Tibial artery (tissue), 4 donors: ENCODE measurements around the gene PURA.

ENCODE experiments used
- DNase-seq, 2 donors: peaks; one replicate each; pipeline ENCODE4 v3.0.0-alpha.2; 2019
- H3K27ac ChIP-seq, 2 donors: fragments of 200-600 bp; sonication (generic) in 1 of 2; 1 replicate in 1 of 2; 2 replicates in 1 of 2; pipeline ENCODE4 v1.5.1; 2018 to 2019; ENCODE audit warnings: mild to moderate bottlenecking in 1 of 2
- H3K27me3 ChIP-seq, 2 donors: fragments of 200-600 bp; sonication (generic) in 1 of 2; one replicate each; pipeline versions ENCODE4 v1.5.1 to v1.6.0; 2016 to 2019
- H3K36me3 ChIP-seq, 3 donors: fragments of 200-600 bp; sonication (generic) in 2 of 3; one replicate each; pipeline ENCODE4 v1.5.1; 2016 to 2019; ENCODE audit warnings: mild to moderate bottlenecking in 2 of 3
- H3K4me1 ChIP-seq, 4 donors: fragments of 200-600 bp; sonication (generic) in 2 of 4; 1 replicate in 3 of 4; 2 replicates in 1 of 4; pipeline ENCODE4 v1.5.1; 2016 to 2019
- H3K4me3 ChIP-seq, 2 donors: fragments of 200-600 bp; sonication (generic) in 1 of 2; 1 replicate in 1 of 2; 2 replicates in 1 of 2; pipeline ENCODE4 v1.5.1; 2018 to 2019; ENCODE audit warnings: mild to moderate bottlenecking in 2 of 2
- H3K9me3 ChIP-seq, 3 donors: fragments of 200-600 bp; sonication (generic) in 1 of 3; one replicate each; pipeline ENCODE4 v1.5.1; 2016 to 2019
- CTCF ChIP-seq, 2 experiments: fragments of 200-600 bp in 1 of 2; fragments of 450-650 bp in 1 of 2; IDR thresholded peaks; one replicate each; pipeline ENCODE4 v1.5.1; 2017 to 2019; ENCODE audit warnings: antibody characterized with exemption in 2 of 2, mild to moderate bottlenecking in 1 of 2, moderate library complexity in 1 of 2
- intact Hi-C: fragments of 100-400 bp; cut with DNase I; formaldehyde crosslinking; loops from one replicate; pipeline ENCODE4 v1.15.0; 2023; ENCODE audit warnings: low total_unique reads

The PURA gene

DNA sequence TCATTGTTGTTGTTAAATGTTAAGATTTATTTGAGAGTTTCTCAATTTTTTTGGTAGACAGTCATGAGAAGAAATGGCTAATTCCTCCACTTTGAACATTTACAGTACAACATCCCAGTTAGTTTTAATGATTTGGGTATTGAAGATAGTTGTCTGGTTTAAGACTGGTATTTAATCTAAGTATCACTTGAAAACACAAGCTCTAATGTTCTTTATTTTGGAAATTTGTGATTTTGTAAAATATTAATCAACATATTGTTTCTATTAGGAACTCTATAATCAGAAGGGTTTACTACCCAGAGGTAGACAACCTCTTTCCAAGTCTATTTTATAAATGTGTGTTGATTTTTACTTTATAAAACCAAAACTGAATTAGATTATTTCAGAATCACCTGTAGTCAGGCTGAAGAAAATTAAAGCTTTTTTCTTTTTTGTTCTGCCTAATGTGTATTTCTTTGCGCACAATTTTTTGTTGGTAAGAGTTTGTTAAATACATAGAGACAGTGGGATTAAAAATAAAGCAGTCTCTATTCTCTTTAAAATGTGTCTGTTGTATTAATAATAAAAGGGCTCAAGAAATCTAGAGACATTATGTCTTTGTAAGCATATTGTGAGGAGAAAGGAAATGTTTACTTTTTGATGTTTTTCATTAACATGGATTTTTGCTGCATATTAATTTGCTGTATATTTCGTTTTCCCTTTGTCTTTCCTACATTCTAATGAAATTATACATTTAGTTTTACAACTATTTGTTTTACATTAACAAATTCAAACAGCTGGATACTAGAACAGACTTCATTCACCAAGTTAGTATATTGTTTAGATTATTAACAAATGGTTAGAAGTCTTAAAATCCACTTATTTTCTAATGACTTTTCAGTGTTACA lies 3.9 kb upstream of the PURA start:
- no peaks in the 10 kb centered on the region for H3K9me3 ChIP-seq
- H3K4me3 ChIP-seq = peak overlapping the region in 1 of 2 donors; percentile 77
- no peaks in the 10 kb centered on the region for H3K27me3 ChIP-seq
- peaks cover 0 to 50% (median 35%) of the 10 kb centered on the region in 4 donors for H3K4me1 ChIP-seq
- no peak for DNase-seq
- TF ChIP-seq CTCF (IDR thresholded peaks at IDR 0.05) = no peak
- intact Hi-C loops = loop anchor here (10.0 kb wide), 1 partner anchor 45 kb away; no protein-coding TSS in a partner anchor
- H3K36me3 ChIP-seq = no peaks in the 10 kb centered on the region
- H3K27ac ChIP-seq = peak overlapping the region; percentile 99

DNA sequence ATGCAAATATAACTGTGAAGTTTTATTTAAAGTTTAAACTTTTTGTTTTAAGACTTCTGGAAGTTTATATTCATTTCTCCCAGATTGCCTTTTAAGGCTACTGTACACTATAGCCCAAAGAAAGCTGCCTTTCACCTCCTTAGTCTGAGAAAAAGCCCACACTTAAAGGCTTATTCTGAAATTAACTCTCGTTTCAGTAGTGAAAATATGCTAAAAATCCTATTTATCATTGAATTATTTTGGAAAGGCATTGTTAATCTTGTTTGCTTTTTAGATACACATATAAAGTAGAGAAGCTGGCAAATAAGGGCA lies 3.3 kb upstream of the PURA start:
- no peak overlapping the region for H3K4me3 ChIP-seq
- no peaks in the 10 kb centered on the region for H3K27me3 ChIP-seq
- intact Hi-C loops = no loop called here
- no peak for TF ChIP-seq CTCF (IDR thresholded peaks at IDR 0.05)
- peaks cover 0 to 56% (median 38%) of the 10 kb centered on the region in 4 donors for H3K4me1 ChIP-seq
- DNase-seq = no peak
- H3K36me3 ChIP-seq = no peaks in the 10 kb centered on the region
- no peaks in the 10 kb centered on the region for H3K9me3 ChIP-seq
- no peak overlapping the region for H3K27ac ChIP-seq

DNA sequence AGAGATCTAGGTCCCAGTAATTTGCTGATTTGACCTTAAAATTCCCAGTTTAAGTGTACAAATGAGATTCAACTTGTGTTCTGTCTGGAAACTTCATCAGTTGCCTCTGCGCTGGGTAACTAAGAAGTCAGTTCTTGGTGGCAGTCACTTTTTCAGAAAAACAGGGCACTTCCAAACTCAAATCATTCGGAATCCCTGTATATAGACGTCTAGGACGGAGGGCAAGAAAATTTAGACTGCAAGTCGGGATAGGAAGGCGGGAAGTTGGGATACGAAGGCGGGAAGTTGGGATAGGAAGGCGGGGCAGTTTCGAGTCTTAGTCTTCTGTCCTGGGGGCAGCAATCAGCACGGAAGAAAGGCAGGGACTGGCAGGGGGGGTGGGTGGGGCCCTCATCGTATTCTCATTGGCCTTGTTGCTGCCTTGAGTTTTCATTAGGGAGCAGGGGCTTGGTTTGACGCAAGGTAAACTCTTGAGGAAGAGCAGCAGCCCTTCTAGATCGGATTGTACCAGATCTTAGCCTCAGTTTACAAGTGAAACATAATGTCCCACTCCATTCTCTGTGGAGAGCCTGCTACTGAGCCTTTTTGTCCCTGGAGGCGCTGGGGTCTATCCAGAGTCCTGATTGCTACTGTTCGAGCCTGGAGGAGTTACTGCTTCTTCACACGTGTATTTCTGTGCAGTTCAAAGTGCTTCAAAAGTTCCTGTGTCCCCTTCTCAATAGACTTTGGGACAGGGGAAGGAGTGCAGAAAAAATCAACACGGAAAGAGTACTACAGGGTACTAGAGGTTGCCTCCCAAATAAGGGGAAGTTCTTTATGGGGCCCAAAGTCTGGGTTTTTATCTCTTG lies 2.7 kb upstream of the PURA start:
- Histone ChIP-seq H3K4me3 (no peak overlapping the region), H3K36me3 (no peaks in the 10 kb centered on the region), H3K27ac (peak overlapping the region in 1 of 2 donors; percentile 96), H3K27me3 (no peaks in the 10 kb centered on the region), H3K9me3 (no peaks in the 10 kb centered on the region), H3K4me1 (peaks cover 0 to 63% (median 44%) of the 10 kb centered on the region in 4 donors)
- no peak for TF ChIP-seq CTCF (IDR thresholded peaks at IDR 0.05)
- no peak for DNase-seq
- intact Hi-C loops = no loop called here

DNA sequence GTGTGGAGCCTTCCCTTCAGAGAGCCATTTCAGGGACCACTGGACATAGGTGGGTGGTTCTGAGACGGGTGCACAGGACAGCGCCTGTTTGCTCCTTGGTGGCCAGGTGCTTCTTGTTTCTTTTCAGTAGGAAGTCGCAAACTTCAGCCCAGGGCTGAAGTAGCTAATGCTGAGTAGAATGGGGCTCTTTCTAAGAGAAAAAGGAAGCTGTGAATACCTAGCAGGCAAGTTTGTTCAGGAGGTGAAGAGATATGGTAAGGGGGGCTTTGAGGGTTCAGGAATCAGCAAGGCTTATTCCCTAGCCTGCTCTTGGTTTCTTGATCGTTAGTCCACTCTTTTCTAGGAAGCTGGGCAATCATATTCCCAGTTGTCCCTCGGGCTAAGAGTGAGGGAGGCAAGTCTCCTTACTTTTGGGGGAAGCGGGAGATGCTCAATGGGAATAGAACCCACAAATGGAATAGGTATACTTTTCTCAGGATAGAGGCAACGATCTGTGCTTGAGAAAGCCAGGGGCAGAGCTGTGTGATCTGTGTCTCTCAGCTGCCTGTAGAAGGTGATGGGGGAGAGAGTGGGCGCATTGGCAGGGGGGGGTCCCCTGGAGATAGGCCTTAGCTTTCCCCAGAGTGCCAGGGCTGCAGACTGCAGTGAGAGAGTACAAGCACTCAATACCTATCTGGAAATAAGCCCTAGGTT lies 1.9 kb upstream of the PURA start:
- Histone ChIP-seq H3K4me3 (peak overlapping the region; percentile 70 to 71), H3K36me3 (no peaks in the 10 kb centered on the region), H3K27me3 (no peaks in the 10 kb centered on the region), H3K4me1 (peaks cover 0 to 63% (median 48%) of the 10 kb centered on the region in 4 donors), H3K9me3 (no peaks in the 10 kb centered on the region), H3K27ac (peak overlapping the region; percentile 90 to 96)
- TF ChIP-seq CTCF (IDR thresholded peaks at IDR 0.05) = no peak
- no peak for DNase-seq
- intact Hi-C loops = no loop called here

DNA sequence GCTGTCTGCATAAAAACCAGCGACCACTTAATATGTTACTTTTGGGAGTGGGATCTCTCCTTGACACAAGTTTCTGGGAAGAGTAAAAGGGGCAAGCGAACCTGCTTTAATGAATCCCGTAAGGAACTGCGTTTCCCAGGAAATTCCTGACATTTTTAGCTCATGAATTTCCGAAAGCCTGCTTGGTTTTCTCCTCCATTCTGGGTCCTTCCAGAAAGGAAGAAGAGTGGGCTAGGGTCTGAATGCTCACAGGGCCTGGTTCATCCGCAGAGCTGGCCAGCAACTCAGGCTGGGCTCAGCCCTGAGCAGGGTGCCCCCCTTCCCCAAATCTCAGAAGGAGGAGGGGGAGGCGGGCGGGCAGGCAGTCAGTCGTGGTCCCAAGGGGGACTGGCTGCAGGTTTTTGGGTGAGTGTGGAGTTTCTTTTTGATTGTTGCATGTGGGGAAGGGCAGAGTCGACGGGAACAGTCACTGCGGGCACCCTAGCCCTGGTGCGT lies 1.2 kb upstream of the PURA start:
- intact Hi-C loops = no loop called here
- no peak for TF ChIP-seq CTCF (IDR thresholded peaks at IDR 0.05)
- H3K27me3 ChIP-seq = no peaks in the 10 kb centered on the region
- peak overlapping the region; percentile 70 to 71 for H3K4me3 ChIP-seq
- peaks cover 0 to 69% (median 54%) of the 10 kb centered on the region in 4 donors for H3K4me1 ChIP-seq
- H3K9me3 ChIP-seq = no peaks in the 10 kb centered on the region
- H3K27ac ChIP-seq = peak overlapping the region; percentile 90 to 96
- H3K36me3 ChIP-seq = no peaks in the 10 kb centered on the region
- no peak for DNase-seq
